OCI-LY7 (cell line): ENCODE data around the gene CDK15. TPM values are rescaled to one million over a fixed set of nuclear protein-coding genes. Genes with fewer than 3 reads are reported as not detected.

Source experiments
- BruUV-seq: library from RNA; stranded (reverse); fragments of 400-500 nt; replicated peaks from 2 replicates; lab custom pipeline; 2021; lab: Mats Ljungman, UMichigan
- CTCF ChIA-PET: fragments of 300-600 bp; sonication (Branson Sonifier 250); formaldehyde crosslinking; loops from one replicate; lab custom pipeline; 2022; ENCODE audit warnings: antibody characterized with exemption; ENCODE audit not compliant: unreplicated experiment; lab: Charles Lee
- POLR2A ChIA-PET: fragments of 300-600 bp; sonication (Branson Sonifier 250); formaldehyde crosslinking; loops from one replicate; lab custom pipeline; 2022; ENCODE audit warnings: antibody characterized with exemption; lab: Charles Lee
- DNase-seq: peaks from one replicate; pipeline ENCODE4 v3.0.0-alpha.2; 2015; ENCODE audit warnings: low spot score
- H2AFZ ChIP-seq: fragments of 200-600 bp; sonication (generic), shearing (Covaris generic); 2 replicates; pipeline ENCODE4 v1.6.1; 2014; ENCODE audit warnings: mild to moderate bottlenecking, antibody characterized with exemption, low read length, moderate library complexity
- H3K27ac ChIP-seq: fragments of 200-600 bp; sonication (generic); 2 replicates; pipeline ENCODE4 v1.5.1; 2014; ENCODE audit warnings: mixed run types, low read depth, mild to moderate bottlenecking, moderate library complexity, low read length, inconsistent platforms; ENCODE audit not compliant: poor library complexity, severe bottlenecking
- H3K36me3 ChIP-seq: fragments of 200-600 bp; sonication (generic); 2 replicates; pipeline ENCODE4 v1.6.1; 2014; ENCODE audit warnings: mild to moderate bottlenecking, antibody characterized with exemption, low read length, moderate library complexity, mixed read lengths; ENCODE audit not compliant: insufficient read depth
- H3K4me1 ChIP-seq: fragments of 200-600 bp; sonication (generic); 2 replicates; pipeline ENCODE4 v1.5.1; 2014; ENCODE audit warnings: mild to moderate bottlenecking, low read length; ENCODE audit not compliant: insufficient read depth, poor library complexity, severe bottlenecking
- H3K4me2 ChIP-seq: fragments of 200-600 bp; sonication (generic); 2 replicates; pipeline ENCODE4 v1.6.1; 2014; ENCODE audit warnings: mild to moderate bottlenecking, low read length
- H3K4me3 ChIP-seq: fragments of 200-600 bp; sonication (generic); 2 replicates; pipeline ENCODE4 v1.5.1; 2014; ENCODE audit warnings: mild to moderate bottlenecking, low read depth, low read length; ENCODE audit not compliant: poor library complexity, severe bottlenecking
- H3K79me2 ChIP-seq: fragments of 200-600 bp; sonication (generic); 2 replicates; pipeline ENCODE4 v1.6.1; 2016; ENCODE audit warnings: low read depth, mild to moderate bottlenecking, low read length, moderate library complexity, mixed read lengths; ENCODE audit not compliant: insufficient read depth
- H3K9me2 ChIP-seq: fragments of 200-600 bp; sonication (generic); 2 replicates; pipeline ENCODE4 v1.6.1; 2016; ENCODE audit warnings: mild to moderate bottlenecking, low read length, mixed read lengths; ENCODE audit not compliant: insufficient read depth
- H3K9me3 ChIP-seq: fragments of 200-600 bp; sonication (generic); 2 replicates; pipeline ENCODE4 v1.6.1; 2014; ENCODE audit warnings: mild to moderate bottlenecking, mixed run types, low read length, mixed read lengths
- H4K20me1 ChIP-seq: fragments of 200-600 bp; sonication (generic); 2 replicates; pipeline ENCODE4 v1.6.1; 2014; ENCODE audit warnings: mild to moderate bottlenecking, antibody characterized with exemption, low read length, moderate library complexity, mixed read lengths; ENCODE audit not compliant: insufficient read depth
- CTCF ChIP-seq: fragments of 200-600 bp; sonication (generic); conservative IDR thresholded peaks from 2 replicates; pipeline ENCODE4 v1.5.1; 2014; ENCODE audit warnings: mild to moderate bottlenecking, antibody characterized with exemption, low read length, moderate library complexity, mixed read lengths
- EZH2phosphoT487 ChIP-seq: fragments of 200-600 bp; sonication (generic); IDR thresholded peaks from 2 replicates; pipeline ENCODE4 v1.6.1; 2018; ENCODE audit warnings: low read depth, borderline replicate concordance, mild to moderate bottlenecking, mixed run types, antibody characterized with exemption, low read length, moderate library complexity, mixed read lengths
- intact Hi-C: fragments of 100-400 bp; cut with micrococcal nuclease; formaldehyde crosslinking; loops from one replicate; pipeline ENCODE4 v1.10.0; 2022; ENCODE audit not compliant: unreplicated experiment
- total RNA-seq, 2 experiments: library from RNA; depleted of rRNA in 1 of 2; stranded (reverse); fragments of >200 nt in 1 of 2; shearing (Covaris generic) in 1 of 2; gene quantifications; 2 replicates each; pipeline ENCODE4 v1.2.3, GENCODE V29; 2014 to 2022

The CDK15 gene
- total RNA-seq, 2 experiments from 2014 or later = not detected

- Histone ChIP-seq H3K79me2 (no peaks in the 10 kb centered on the region), H4K20me1 (no peaks in the 10 kb centered on the region), H3K9me2 (no peaks in the 10 kb centered on the region), H3K9me3 (no peaks in the 10 kb centered on the region), H3K36me3 (no peaks in the 10 kb centered on the region), H2AFZ (no peak overlapping the region), H3K27ac (no peak overlapping the region), H3K4me1 (no peaks in the 10 kb centered on the region), H3K4me2 (no peak overlapping the region), H3K4me3 (no peak overlapping the region)
- no peak for DNase-seq
- POLR2A ChIA-PET = interaction anchor here (0.6 to 1.0 kb wide), 3 partner anchors 11 to 804 kb away, joined by 3 read pairs; no protein-coding TSS in a partner anchor
- CTCF ChIA-PET = no interaction called here
- no TSS peak for BruUV-seq
- intact Hi-C loops = loop anchor here (2.0 kb wide), 1 partner anchor 22 kb away; no protein-coding TSS in a partner anchor
- TF ChIP-seq CTCF = no peak
- no peak for TF ChIP-seq EZH2phosphoT487
These were observed 124.5 kb downstream of the CDK15 start for GRCh38 chr2:201930831-201931230.

GRCh38 chr2:201931475-201931874 is 125.1 kb downstream of the CDK15 start:
- Histone ChIP-seq H3K4me2 (no peak overlapping the region), H4K20me1 (no peaks in the 10 kb centered on the region), H2AFZ (no peak overlapping the region), H3K9me2 (no peaks in the 10 kb centered on the region), H3K9me3 (no peaks in the 10 kb centered on the region), H3K27ac (no peak overlapping the region), H3K4me1 (no peaks in the 10 kb centered on the region), H3K36me3 (no peaks in the 10 kb centered on the region), H3K4me3 (no peak overlapping the region), H3K79me2 (no peaks in the 10 kb centered on the region)
- intact Hi-C loops = loop anchor here (2.0 kb wide), 1 partner anchor 21 kb away; no protein-coding TSS in a partner anchor
- DNase-seq = no peak
- ChIA-PET CTCF (no interaction called here), POLR2A (interaction anchor here (0.6 to 1.0 kb wide), 2 partner anchors 10 to 804 kb away, joined by 3 read pairs; no protein-coding TSS in a partner anchor)
- no TSS peak for BruUV-seq
- TF ChIP-seq CTCF (no peak), EZH2phosphoT487 (no peak)

GRCh38 chr2:201931951-201932350 is 125.6 kb downstream of the CDK15 start:
- H3K4me2 ChIP-seq = no peak overlapping the region
- H3K9me2 ChIP-seq = no peaks in the 10 kb centered on the region
- TF ChIP-seq EZH2phosphoT487 = no peak
- TF ChIP-seq CTCF = no peak
- no peaks in the 10 kb centered on the region for H3K36me3 ChIP-seq
- no peaks in the 10 kb centered on the region for H4K20me1 ChIP-seq
- no peaks in the 10 kb centered on the region for H3K4me1 ChIP-seq
- H3K27ac ChIP-seq = no peak overlapping the region
- H3K4me3 ChIP-seq = no peak overlapping the region
- no peak for DNase-seq
- ChIA-PET CTCF (no interaction called here), POLR2A (interaction anchor here (1.0 kb wide), 1 partner anchor 9 kb away, joined by 3 read pairs; no protein-coding TSS in a partner anchor)
- no peaks in the 10 kb centered on the region for H3K79me2 ChIP-seq
- H3K9me3 ChIP-seq = no peaks in the 10 kb centered on the region
- BruUV-seq = no TSS peak
- intact Hi-C loops = loop anchor here (2.0 kb wide), 1 partner anchor 21 kb away; no protein-coding TSS in a partner anchor
- no peak overlapping the region for H2AFZ ChIP-seq
